Stimulated activated CD4-positive, alpha-beta T cell treated with anti-CD3 and anti-CD28 coated beads, Interleukin-2, amount 100 ng/mL, for 24 hours (primary cell): Measurements from ENCODE around the gene TUBA1C.
"Not testable (repeated sequence)": the region's sequence is repeated elsewhere in the genome, so short reads cannot be mapped to it uniquely, and the experiment has no call there.

Experiments used
- DNase-seq, 2 donors: peaks; one replicate each; pipeline ENCODE4 v3.0.0-alpha.2; 2020

The TUBA1C gene

DNA sequence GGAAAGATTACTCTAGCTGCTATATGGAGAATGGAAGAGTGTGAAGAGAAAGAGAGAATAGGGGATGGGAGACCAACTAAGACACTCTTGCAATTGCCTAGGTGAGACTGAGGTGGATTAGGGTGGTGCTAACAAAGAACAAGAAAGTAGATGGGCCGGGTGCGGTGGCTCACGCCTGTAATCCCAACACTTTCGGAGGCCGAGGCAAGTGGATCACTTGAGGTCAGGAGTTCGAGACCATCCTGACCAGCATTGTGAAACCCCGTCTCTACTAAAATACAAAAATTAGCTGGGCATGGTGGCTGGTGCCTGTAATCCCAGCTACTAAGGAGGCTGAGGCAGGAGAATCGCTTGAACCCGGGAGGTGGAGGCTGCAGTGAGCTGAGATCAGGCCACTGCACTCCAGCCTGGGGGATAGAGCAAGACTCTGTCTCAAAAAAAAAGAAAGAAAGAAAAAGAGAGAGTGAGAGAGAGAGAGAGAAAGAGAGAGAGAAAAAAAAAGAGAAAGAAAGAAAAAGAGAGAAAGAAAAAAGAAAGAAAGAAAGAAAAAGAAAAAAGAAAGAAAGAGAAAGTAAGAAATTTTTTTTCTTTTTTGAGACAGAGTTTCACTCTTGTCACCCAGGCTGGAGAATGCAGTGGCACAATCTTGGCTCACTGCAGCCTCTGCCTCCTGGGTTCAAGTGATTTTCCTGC, 55.7 kb downstream of the TUBA1C start:
- not testable (repeated sequence) for DNase-seq

DNA sequence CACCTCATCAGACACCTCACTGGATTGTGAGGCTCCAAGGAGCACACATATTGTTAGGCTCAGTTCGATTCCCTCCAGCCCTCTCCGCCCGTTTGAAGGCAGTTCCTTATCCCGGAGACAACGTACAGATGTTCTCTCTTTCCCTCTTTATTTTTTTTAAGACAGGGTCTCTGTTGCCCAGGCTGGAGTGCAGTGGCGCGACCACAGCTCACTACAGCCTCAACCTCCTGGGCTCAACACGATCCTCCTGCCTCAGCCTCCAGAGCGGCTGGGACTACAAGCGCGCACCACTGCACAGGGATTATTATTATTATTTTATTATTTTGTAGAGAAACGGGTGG, 57.5 kb downstream of the TUBA1C start:
- DNase-seq, result no peak

DNA sequence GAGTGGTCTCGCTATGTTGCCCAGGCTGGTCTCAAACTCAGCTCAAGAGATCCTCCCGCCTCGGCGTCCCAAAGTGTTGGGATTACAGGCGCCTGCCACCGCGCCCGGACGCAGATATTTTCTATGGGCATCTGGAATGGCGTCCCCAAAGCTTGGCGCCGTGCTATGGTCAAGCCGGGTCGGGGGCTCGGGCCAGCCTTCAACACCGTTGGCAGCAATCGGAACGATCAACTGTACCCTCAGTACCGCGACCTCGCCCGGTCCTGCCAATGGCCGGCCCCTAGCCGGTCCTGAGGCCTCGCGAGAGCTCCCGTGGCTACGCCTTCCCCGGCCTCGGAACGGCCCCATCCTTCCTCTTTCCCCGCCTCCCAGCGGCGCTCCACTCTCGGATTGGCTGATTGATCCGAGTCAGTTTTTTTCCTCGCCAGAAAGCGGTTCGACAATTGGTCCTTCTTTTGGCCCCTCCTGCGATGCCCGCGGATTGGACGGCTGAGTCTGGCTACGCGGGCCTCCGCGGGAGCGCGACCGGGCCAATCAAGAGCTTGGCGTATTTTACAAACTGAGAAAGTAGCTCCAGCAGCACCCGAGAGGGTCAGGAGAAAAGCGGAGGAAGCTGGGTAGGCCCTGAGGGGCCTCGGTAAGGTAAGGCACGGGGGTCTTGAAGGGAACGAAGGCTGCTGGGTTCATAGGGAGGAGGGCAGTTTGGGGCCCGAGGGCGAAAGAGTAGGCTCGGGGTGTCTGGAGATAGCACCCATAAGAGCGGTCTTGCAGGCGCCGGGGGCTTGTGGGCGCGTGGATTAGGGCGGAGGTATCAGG, 58.0 kb downstream of the TUBA1C start, which contains the start of gene TROAP:
TROAP (plus strand) TSS at position 548 of the 816 bp plus-strand sequence. CDS start 354 bp downstream, outside the sequence.
- peak; percentile 96 for DNase-seq

DNA sequence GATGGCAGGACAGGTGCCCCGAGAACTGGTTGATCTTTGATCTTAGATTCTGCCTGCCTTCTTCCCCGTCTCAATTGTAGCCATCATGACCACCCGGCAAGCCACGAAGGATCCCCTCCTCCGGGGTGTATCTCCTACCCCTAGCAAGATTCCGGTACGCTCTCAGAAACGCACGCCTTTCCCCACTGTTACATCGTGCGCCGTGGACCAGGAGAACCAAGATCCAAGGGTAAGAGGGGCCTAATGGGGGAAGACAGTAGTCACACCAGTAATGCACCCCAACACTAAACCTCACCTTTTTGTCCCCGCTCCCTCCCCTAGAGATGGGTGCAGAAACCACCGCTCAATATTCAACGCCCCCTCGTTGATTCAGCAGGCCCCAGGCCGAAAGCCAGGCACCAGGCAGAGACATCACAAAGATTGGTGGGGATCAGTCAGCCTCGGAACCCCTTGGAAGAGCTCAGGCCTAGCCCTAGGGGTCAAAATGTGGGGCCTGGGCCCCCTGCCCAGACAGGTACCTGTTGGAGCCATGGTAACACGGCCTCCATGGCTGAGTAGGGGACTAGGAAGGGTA, 58.7 kb downstream of the TUBA1C start:
- no peak for DNase-seq
